Activated naive CD4-positive, alpha-beta T cell treated with anti-CD3 and anti-CD28 coated beads for 36 hours (primary cell): ENCODE data around the gene ARHGAP42. TPM values are rescaled to one million over a fixed set of nuclear protein-coding genes. Genes with fewer than 3 reads are reported as not detected.

Experiments used
- CTCF ChIA-PET: fragments of 350-600 bp; sonication (Branson Sonifier 250); formaldehyde crosslinking; loops from one replicate; lab custom pipeline; 2021; ENCODE audit warnings: antibody characterized with exemption; lab: Charles Lee
- DNase-seq: peaks from one replicate; pipeline ENCODE4 v3.0.0-alpha.2; 2020
- H3K27ac Mint-ChIP-seq: one replicate; pipeline ENCODE4 v1.8.0; 2021; ENCODE audit warnings: mild to moderate bottlenecking, mixed read lengths
- H3K27me3 Mint-ChIP-seq: one replicate; pipeline ENCODE4 v1.8.0; 2021; ENCODE audit warnings: low read depth, mixed read lengths
- H3K36me3 Mint-ChIP-seq: one replicate; pipeline ENCODE4 v1.8.0; 2021; ENCODE audit warnings: low read depth, mixed read lengths
- H3K4me1 Mint-ChIP-seq: one replicate; pipeline ENCODE4 v1.8.0; 2021; ENCODE audit warnings: low read depth, mixed read lengths
- H3K4me3 Mint-ChIP-seq: one replicate; pipeline ENCODE4 v1.8.0; 2021; ENCODE audit warnings: mild to moderate bottlenecking, moderate library complexity, mixed read lengths
- H3K9me3 Mint-ChIP-seq: one replicate; pipeline ENCODE4 v1.8.0; 2021; ENCODE audit warnings: mixed read lengths
- intact Hi-C: fragments of 100-400 bp; cut with micrococcal nuclease; formaldehyde crosslinking; loops from one replicate; pipeline ENCODE4 v1.15.1; 2023
- total RNA-seq, 2 experiments: library from RNA; stranded (reverse); gene quantifications; one replicate each; pipeline ENCODE4 v1.2.3, GENCODE V29; 2021

Gene ARHGAP42
- total RNA-seq, 2 experiments from 2014 or later: not detected

GRCh38 chr11:100684101-100685065 lies 2.7 kb upstream of the ARHGAP42 start:
- DNase-seq: no peak
- H3K4me1 Mint-ChIP-seq: peaks cover 14% of the 10 kb centered on the region
- H3K36me3 Mint-ChIP-seq: no peaks in the 10 kb centered on the region
- H3K9me3 Mint-ChIP-seq: no peaks in the 10 kb centered on the region
- H3K4me3 Mint-ChIP-seq: no peak overlapping the region
- no peak overlapping the region for H3K27ac Mint-ChIP-seq
- CTCF ChIA-PET: interaction anchor here (1.8 kb wide), 1 partner anchor 9 kb away, joined by 4 read pairs; no protein-coding TSS in a partner anchor
- intact Hi-C loops: no loop called here
- peaks cover 32% of the 10 kb centered on the region for H3K27me3 Mint-ChIP-seq

GRCh38 chr11:100686476-100687053 lies 523 bp upstream of the ARHGAP42 start:
- CTCF ChIA-PET: no interaction called here

GRCh38 chr11:100687630-100688395 lies 725 bp downstream of the ARHGAP42 start:
- peak; percentile 8 for DNase-seq
- no peak overlapping the region for H3K27ac Mint-ChIP-seq
- peaks cover 12% of the 10 kb centered on the region for H3K4me1 Mint-ChIP-seq
- H3K4me3 Mint-ChIP-seq: peak overlapping the region; percentile 68
- no peaks in the 10 kb centered on the region for H3K9me3 Mint-ChIP-seq
- H3K36me3 Mint-ChIP-seq: no peaks in the 10 kb centered on the region
- intact Hi-C loops: no loop called here
- H3K27me3 Mint-ChIP-seq: peaks cover 37% of the 10 kb centered on the region
- CTCF ChIA-PET: interaction anchor here (0.8 kb wide), 1 partner anchor 11 kb away, joined by 4 read pairs; no protein-coding TSS in a partner anchor

More at GRCh38 chr11:100686476-100687053, 523 bp upstream of the ARHGAP42 start:
- Mint-ChIP-seq H3K27me3 (peaks cover 37% of the 10 kb centered on the region), H3K27ac (peak overlapping the region; percentile 47), H3K36me3 (no peaks in the 10 kb centered on the region), H3K4me3 (peak overlapping the region; percentile 45), H3K9me3 (no peaks in the 10 kb centered on the region), H3K4me1 (peaks cover 12% of the 10 kb centered on the region)
- intact Hi-C loops: no loop called here
- DNase-seq: no peak

- CTCF ChIA-PET: no interaction called here
- no peak overlapping the region for H3K4me3 Mint-ChIP-seq
- DNase-seq: no peak
- no peak overlapping the region for H3K27ac Mint-ChIP-seq
- intact Hi-C loops: no loop called here
- H3K36me3 Mint-ChIP-seq: no peaks in the 10 kb centered on the region
- H3K4me1 Mint-ChIP-seq: peaks cover 12% of the 10 kb centered on the region
- H3K27me3 Mint-ChIP-seq: peaks cover 37% of the 10 kb centered on the region
- no peaks in the 10 kb centered on the region for H3K9me3 Mint-ChIP-seq
These were observed 2.1 kb downstream of the ARHGAP42 start for GRCh38 chr11:100689141-100689540.

GRCh38 chr11:100691896-100692653 lies 5.0 kb downstream of the ARHGAP42 start:
- no peaks in the 10 kb centered on the region for H3K36me3 Mint-ChIP-seq
- H3K27me3 Mint-ChIP-seq: peaks cover 20% of the 10 kb centered on the region

GRCh38 chr11:100695911-100696310 lies 8.8 kb downstream of the ARHGAP42 start:
- Mint-ChIP-seq H3K27me3 (no peaks in the 10 kb centered on the region), H3K36me3 (no peaks in the 10 kb centered on the region), H3K4me1 (no peaks in the 10 kb centered on the region), H3K4me3 (no peak overlapping the region), H3K9me3 (no peaks in the 10 kb centered on the region), H3K27ac (no peak overlapping the region)
- DNase-seq: no peak
- CTCF ChIA-PET: no interaction called here
- intact Hi-C loops: no loop called here

More at GRCh38 chr11:100691896-100692653, 5.0 kb downstream of the ARHGAP42 start:
- intact Hi-C loops: no loop called here
- Mint-ChIP-seq H3K4me3 (no peak overlapping the region), H3K4me1 (peaks cover 8% of the 10 kb centered on the region), H3K27ac (no peak overlapping the region), H3K9me3 (no peaks in the 10 kb centered on the region)
- CTCF ChIA-PET: interaction anchor here (0.6 to 1.4 kb wide), 2 partner anchors 8 to 466 kb away, joined by 3 to 4 read pairs; no protein-coding TSS in a partner anchor
- no peak for DNase-seq

- Mint-ChIP-seq H3K27ac (no peak overlapping the region), H3K4me1 (no peaks in the 10 kb centered on the region), H3K4me3 (no peak overlapping the region), H3K9me3 (peaks cover 2% of the 10 kb centered on the region), H3K36me3 (no peaks in the 10 kb centered on the region), H3K27me3 (no peaks in the 10 kb centered on the region)
- CTCF ChIA-PET: no interaction called here
- intact Hi-C loops: no loop called here
- no peak for DNase-seq
These were observed 16.1 kb downstream of the ARHGAP42 start for GRCh38 chr11:100703139-100703538.

GRCh38 chr11:100703801-100704575 lies 16.9 kb downstream of the ARHGAP42 start:
- Mint-ChIP-seq H3K36me3 (no peaks in the 10 kb centered on the region), H3K27ac (no peak overlapping the region), H3K27me3 (no peaks in the 10 kb centered on the region), H3K9me3 (peaks cover 2% of the 10 kb centered on the region), H3K4me3 (no peak overlapping the region), H3K4me1 (no peaks in the 10 kb centered on the region)
- no peak for DNase-seq
- CTCF ChIA-PET: no interaction called here
- intact Hi-C loops: no loop called here

- Mint-ChIP-seq H3K4me3 (no peak overlapping the region), H3K27me3 (no peaks in the 10 kb centered on the region), H3K4me1 (no peaks in the 10 kb centered on the region), H3K9me3 (peaks cover 2% of the 10 kb centered on the region), H3K36me3 (no peaks in the 10 kb centered on the region), H3K27ac (no peak overlapping the region)
- DNase-seq: no peak
- CTCF ChIA-PET: no interaction called here
- intact Hi-C loops: no loop called here
These were observed 18.4 kb downstream of the ARHGAP42 start for GRCh38 chr11:100705447-100705846.

GRCh38 chr11:100706179-100706578 lies 19.1 kb downstream of the ARHGAP42 start:
- intact Hi-C loops: no loop called here
- DNase-seq: no peak
- H3K27me3 Mint-ChIP-seq: no peaks in the 10 kb centered on the region
- peaks cover 2% of the 10 kb centered on the region for H3K9me3 Mint-ChIP-seq
- CTCF ChIA-PET: no interaction called here
- H3K4me1 Mint-ChIP-seq: no peaks in the 10 kb centered on the region
- H3K27ac Mint-ChIP-seq: no peak overlapping the region
- H3K36me3 Mint-ChIP-seq: no peaks in the 10 kb centered on the region
- no peak overlapping the region for H3K4me3 Mint-ChIP-seq
